Endothelial cell of umbilical vein (primary cell): ENCODE measurements around the gene FCER2. TPM values are rescaled to one million over a fixed set of nuclear protein-coding genes. Genes with fewer than 3 reads are reported as not detected.

Experiments used
- BruUV-seq: library from RNA; stranded (reverse); fragments of 400-500 nt; replicated peaks from 2 replicates; lab custom pipeline; 2021; lab: Mats Ljungman, UMichigan
- CTCF ChIA-PET: fragments of 300-600, 350-600 bp; sonication (Branson Sonifier 250); formaldehyde crosslinking; loops from one replicate; lab custom pipeline; 2021; ENCODE audit warnings: antibody characterized with exemption, inconsistent platforms; lab: Charles Lee
- POLR2A ChIA-PET: fragments of 300-600, 350-600 bp; sonication (Branson Sonifier 250); formaldehyde crosslinking; loops from one replicate; lab custom pipeline; 2021; ENCODE audit warnings: antibody characterized with exemption, inconsistent platforms; lab: Charles Lee
- DNase-seq: peaks from one replicate; pipeline ENCODE4 v3.0.0-alpha.2; 2011; ENCODE audit warnings: low read depth, low spot score
- FAIRE-seq: peaks from 2 replicates; lab custom pipeline; 2011; peaks lifted over from hg19 to GRCh38; lab: Jason Lieb, UNC
- H2AFZ ChIP-seq: 2 replicates; pipeline ENCODE4 v1.6.0; 2012; ENCODE audit warnings: low read depth, low read length, control low read depth, inconsistent platforms
- H3K27ac ChIP-seq: 2 replicates; pipeline ENCODE4 v1.5.1; 2011; ENCODE audit warnings: low read depth, mild to moderate bottlenecking, control low read depth, low read length, moderate library complexity; ENCODE audit not compliant: insufficient read depth
- H3K27me3 ChIP-seq, 2 experiments: 2 replicates each; pipeline versions ENCODE4 v1.6.0 to v1.6.1; 2011; ENCODE audit warnings: low read length in 2 of 2, mixed read lengths in 1 of 2; ENCODE audit not compliant: control insufficient read depth in 2 of 2, insufficient read depth in 2 of 2
- H3K36me3 ChIP-seq, 2 experiments: 2 replicates in 1 of 2; 3 replicates in 1 of 2; pipeline ENCODE4 v1.5.1; 2011; ENCODE audit warnings: low read length in 2 of 2, mild to moderate bottlenecking in 1 of 2, moderate library complexity in 1 of 2; ENCODE audit not compliant: control insufficient read depth in 2 of 2, insufficient read depth in 2 of 2; ENCODE audit errors: extremely low read depth in 1 of 2
- H3K4me1 ChIP-seq: 3 replicates; pipeline ENCODE4 v1.5.1; 2011; ENCODE audit warnings: mild to moderate bottlenecking, low read length; ENCODE audit not compliant: control insufficient read depth, insufficient read depth; ENCODE audit errors: extremely low read depth
- H3K4me2 ChIP-seq: 2 replicates; pipeline ENCODE4 v1.6.1; 2011; ENCODE audit warnings: low read length, control low read depth, mixed read lengths; ENCODE audit not compliant: insufficient read depth
- H3K4me3 ChIP-seq, 3 experiments: fragments of 200-600 bp in 1 of 3; sonication (generic), shearing (Covaris generic) in 1 of 3; replicated peaks in 1 of 3; 2 replicates each; pipeline ENCODE4 v1.5.1; 2011 to 2016; ENCODE audit warnings: control low read depth in 3 of 3, low read length in 3 of 3, mild to moderate bottlenecking in 2 of 3, inconsistent platforms in 1 of 3, low read depth in 1 of 3, moderate library complexity in 1 of 3; ENCODE audit not compliant: insufficient read depth in 1 of 3
- H3K79me2 ChIP-seq: 2 replicates; pipeline ENCODE4 v1.6.0; 2012; ENCODE audit warnings: low read length, inconsistent platforms; ENCODE audit not compliant: control insufficient read depth, insufficient read depth
- H3K9ac ChIP-seq: replicated peaks from 2 replicates; pipeline ENCODE3; 2011; ENCODE audit warnings: low read length, control low read depth; ENCODE audit not compliant: insufficient read depth; ENCODE audit errors: extremely low read depth
- H3K9me1 ChIP-seq: replicated peaks from 3 replicates; pipeline ENCODE4 v1.6.0; 2011; ENCODE audit warnings: mild to moderate bottlenecking, low read length; ENCODE audit not compliant: control insufficient read depth, insufficient read depth; ENCODE audit errors: extremely low read depth
- H3K9me3 ChIP-seq: replicated peaks from 2 replicates; pipeline ENCODE4 v1.5.1; 2012; ENCODE audit warnings: low read length, inconsistent platforms; ENCODE audit not compliant: control insufficient read depth, insufficient read depth
- H4K20me1 ChIP-seq: replicated peaks from 2 replicates; pipeline ENCODE3; 2011; ENCODE audit warnings: mild to moderate bottlenecking, low read length; ENCODE audit not compliant: control insufficient read depth, insufficient read depth; ENCODE audit errors: extremely low read depth
- CTCF ChIP-seq, 2 donors: IDR thresholded peaks; 1 replicate in 1 of 2; 2 replicates in 1 of 2; pipeline ENCODE4 v1.5.1; 2011; ENCODE audit warnings: low read length in 2 of 2, mild to moderate bottlenecking in 2 of 2, moderate library complexity in 2 of 2, control low read depth in 1 of 2, inconsistent platforms in 1 of 2, low read depth in 1 of 2; ENCODE audit not compliant: insufficient read depth in 1 of 2; ENCODE audit errors: extremely low read depth in 1 of 2
- EZH2 ChIP-seq: IDR thresholded peaks from 2 replicates; pipeline ENCODE4 v1.6.1; 2012; ENCODE audit warnings: borderline replicate concordance, low read depth, mild to moderate bottlenecking, moderate library complexity, low read length, inconsistent platforms; ENCODE audit not compliant: severe bottlenecking
- FOS ChIP-seq: IDR thresholded peaks from 2 replicates; pipeline ENCODE4 v1.6.1; 2011; ENCODE audit warnings: mild to moderate bottlenecking, low read length, moderate library complexity, borderline replicate concordance; ENCODE audit not compliant: insufficient read depth
- GATA2 ChIP-seq: IDR thresholded peaks from 2 replicates; pipeline ENCODE4 v1.7.0; 2011; ENCODE audit warnings: low read depth, mild to moderate bottlenecking, moderate library complexity, mixed read lengths, low read length; ENCODE audit not compliant: insufficient read length, insufficient read depth
- JUN ChIP-seq: IDR thresholded peaks from 2 replicates; pipeline ENCODE4 v1.6.1; 2011; ENCODE audit warnings: borderline replicate concordance, low read depth; ENCODE audit not compliant: insufficient read length, insufficient read depth
- MAX ChIP-seq: IDR thresholded peaks from 2 replicates; pipeline ENCODE4 v1.6.1; 2011; ENCODE audit not compliant: insufficient read depth, insufficient read length
- MYC ChIP-seq: IDR thresholded peaks from one replicate; pipeline ENCODE4 v1.6.1; 2011; ENCODE audit warnings: mild to moderate bottlenecking, low read depth, low read length
- POLR2A ChIP-seq: IDR thresholded peaks from 2 replicates; pipeline ENCODE4 v1.6.1; 2012; ENCODE audit warnings: low read depth, mild to moderate bottlenecking, control low read depth, low read length
- POLR2AphosphoS5 ChIP-seq: IDR thresholded peaks from 2 replicates; pipeline ENCODE4 v1.6.1; 2012; ENCODE audit warnings: low read depth, mild to moderate bottlenecking, control low read depth, low read length, moderate library complexity; ENCODE audit not compliant: insufficient read depth
- dilution Hi-C: fragments of 300-500 bp; cut with MboI; formaldehyde crosslinking; loops from one replicate; pipeline ENCODE4 v1.15.0; 2019; ENCODE audit warnings: low sequenced_read_pairs; ENCODE audit not compliant: extremely low pct_ligation_motif_present
- intact Hi-C: fragments of 100-400 bp; cut with micrococcal nuclease; formaldehyde crosslinking; loops from one replicate; pipeline ENCODE4 v1.10.0; 2022
- polyA plus RNA-seq, 4 experiments: library from polyadenylated mRNA; depleted of rRNA in 3 of 4; stranded (reverse) in 3 of 4; unstranded in 1 of 4; fragments of >200 nt; gene quantifications; 2 replicates each; pipeline versions ENCODE4 v1.2.1 to v1.2.3, GENCODE V29; 2011 to 2012; ENCODE audit warnings: missing spikeins in 1 of 4
- total RNA-seq: library from RNA; stranded (reverse); gene quantifications from 2 replicates; pipeline ENCODE4 v1.2.3, GENCODE V29; 2021

FCER2 gene
- total and polyA plus RNA-seq, 2 donors (not counting 3 experiments of a cell fraction or from before 2014, with no cell fraction given), result not detected

- DNase-seq (no peak), FAIRE-seq (no peak)
- no peaks in the 10 kb centered on the region for H3K4me1 ChIP-seq
- H2AFZ ChIP-seq, result no peak overlapping the region
- H3K9me3 ChIP-seq, result no peaks in the 10 kb centered on the region
- no peak overlapping the region for H3K27ac ChIP-seq
- peaks cover 7 to 8% of the 10 kb centered on the region in 2 experiments for H3K27me3 ChIP-seq
- no peak overlapping the region for H3K9ac ChIP-seq
- H4K20me1 ChIP-seq, result no peaks in the 10 kb centered on the region
- TF ChIP-seq POLR2AphosphoS5 (no peak), JUN (no peak), MYC (no peak), GATA2 (no peak), FOS (no peak), CTCF (IDR thresholded peaks at IDR 0.05; ENCODE audit: extremely low read depth in 1 of 2, insufficient read depth in 1 of 2, low read depth in 1 of 2, low read length in 2 of 2) (no peak), EZH2 (no peak), MAX (no peak), POLR2A (no peak)
- CTCF ChIA-PET, result interaction anchor here (1.0 kb wide), 1 partner anchor 16 kb away, joined by 3 read pairs; the partner anchor contains the start of gene TRAPPC5
- intact Hi-C loops, result no loop called here
- H3K36me3 ChIP-seq, result no peaks in the 10 kb centered on the region
- H3K79me2 ChIP-seq, result no peaks in the 10 kb centered on the region
- POLR2A ChIA-PET, result no interaction called here
- BruUV-seq, result no TSS peak
- dilution Hi-C loops, result no loop called here
- H3K9me1 ChIP-seq, result no peaks in the 10 kb centered on the region
- no peak overlapping the region for H3K4me2 ChIP-seq
- H3K4me3 ChIP-seq, result no peak overlapping the region
Observed at GRCh38 chr19:7665076-7665475, 36.9 kb downstream of the FCER2 start.
